Right atrium auricular region (tissue), 2 donors: ENCODE results near the gene PHF23. TPM values are rescaled to one million over a fixed set of nuclear protein-coding genes. Genes with fewer than 3 reads are reported as not detected.

Source experiments
- DNase-seq: peaks from one replicate; pipeline ENCODE4 v3.0.0-alpha.2; 2019; ENCODE audit warnings: low spot score
- H3K27ac ChIP-seq, 2 donors: fragments of 200-600 bp; sonication (generic); 1 replicate in 1 of 2; 2 replicates in 1 of 2; pipeline ENCODE4 v1.5.1; 2016 to 2019
- H3K27me3 ChIP-seq, 2 donors: fragments of 200-600 bp; sonication (generic); one replicate each; pipeline versions ENCODE4 v1.5.1 to v1.6.0; 2017 to 2019
- H3K36me3 ChIP-seq: fragments of 200-600 bp; sonication (generic); one replicate; pipeline ENCODE4 v1.5.1; 2016
- H3K4me1 ChIP-seq, 2 donors: fragments of 200-600 bp; sonication (generic); one replicate each; pipeline versions ENCODE4 v1.5.1 to v1.6.0; 2017 to 2019
- H3K4me3 ChIP-seq, 2 donors: fragments of 200-600 bp; sonication (generic); 1 replicate in 1 of 2; 2 replicates in 1 of 2; pipeline ENCODE4 v1.5.1; 2017 to 2019; ENCODE audit warnings: mild to moderate bottlenecking in 1 of 2, moderate library complexity in 1 of 2
- H3K9me3 ChIP-seq, 2 donors: fragments of 200-600 bp; sonication (generic); one replicate each; pipeline ENCODE4 v1.5.1; 2019
- CTCF ChIP-seq, 2 donors: fragments of 200-600 bp; sonication (generic); IDR thresholded peaks; one replicate each; pipeline ENCODE4 v1.5.1; 2019; ENCODE audit warnings: antibody characterized with exemption in 2 of 2
- total RNA-seq, 2 donors: library from RNA; depleted of rRNA; stranded (reverse); fragments of >200 nt; gene quantifications; one replicate each; pipeline ENCODE4 v1.1.0, GENCODE V29; 2016

PHF23 gene
- total RNA-seq, 2 donors from 2014 or later, result 10.0 to 22.4 TPM

- no peak for TF ChIP-seq CTCF (IDR thresholded peaks at IDR 0.05)
Observed at GRCh38 chr17:7222093-7222971, 16.9 kb downstream of the PHF23 start.

GRCh38 chr17:7221278-7222092 lies 17.8 kb downstream of the PHF23 start:
- Histone ChIP-seq H3K27ac (peak overlapping the region; percentile 97), H3K4me3 (peak overlapping the region; percentile 91), H3K4me1 (peaks cover 0 to 65% of the 10 kb centered on the region in 2 donors)

More at GRCh38 chr17:7222093-7222971, 16.9 kb downstream of the PHF23 start:
- no peak overlapping the region for H3K4me3 ChIP-seq
- H3K27me3 ChIP-seq, result no peaks in the 10 kb centered on the region
- no peak for DNase-seq
- no peaks in the 10 kb centered on the region for H3K9me3 ChIP-seq
- H3K4me1 ChIP-seq, result peaks cover 0 to 57% of the 10 kb centered on the region in 2 donors
- H3K27ac ChIP-seq, result no peak overlapping the region
- peaks cover 64% of the 10 kb centered on the region for H3K36me3 ChIP-seq

GRCh38 chr17:7220593-7221277 lies 18.5 kb downstream of the PHF23 start:
- Histone ChIP-seq H3K4me1 (peaks cover 0 to 73% of the 10 kb centered on the region in 2 donors), H3K9me3 (no peaks in the 10 kb centered on the region), H3K36me3 (peaks cover 49% of the 10 kb centered on the region), H3K27ac (peak overlapping the region; percentile 97), H3K27me3 (no peaks in the 10 kb centered on the region), H3K4me3 (peak overlapping the region; percentile 91)
- no peak for DNase-seq
- TF ChIP-seq CTCF (IDR thresholded peaks at IDR 0.05), result peak in 1 of 2 donors; percentile 50

More at GRCh38 chr17:7221278-7222092, 17.8 kb downstream of the PHF23 start:
- TF ChIP-seq CTCF (IDR thresholded peaks at IDR 0.05), result no peak
- Histone ChIP-seq H3K27me3 (no peaks in the 10 kb centered on the region), H3K36me3 (peaks cover 55% of the 10 kb centered on the region), H3K9me3 (no peaks in the 10 kb centered on the region)
- no peak for DNase-seq

- peak within 1 kb of the TSS; percentile 97 for H3K27ac ChIP-seq
Observed at GRCh38 chr17:7219812-7220592, 19.3 kb downstream of the PHF23 start, which contains the start of the genes ACADVL and DLG4. ACADVL (plus strand) TSS chr17:7219938; CDS start chr17:7219985, 47 bp downstream. DLG4 (minus strand) TSS chr17:7219836.

More at GRCh38 chr17:7219812-7220592, 19.3 kb downstream of the PHF23 start, which contains the start of the genes ACADVL and DLG4:
- Histone ChIP-seq H3K36me3 (peaks cover 41% of the 10 kb centered on the region), H3K4me1 (peaks cover 0 to 80% of the 10 kb centered on the region in 2 donors), H3K27me3 (no peaks in the 10 kb centered on the region), H3K4me3 (peak within 1 kb of the TSS; percentile 91), H3K9me3 (no peaks in the 10 kb centered on the region)
- DNase-seq, result peak; percentile 97
- TF ChIP-seq CTCF (IDR thresholded peaks at IDR 0.05), result no peak
